MM.1S (cell line): Measurements from ENCODE around the gene ARMC8.

Experiments used
- DNase-seq: peaks from one replicate; pipeline ENCODE4 v3.0.0-alpha.2; 2015
- H2AFZ ChIP-seq: fragments of 300-600 bp; sonication (generic); 2 replicates; pipeline ENCODE4 v1.6.0; 2016; ENCODE audit warnings: antibody characterized with exemption, low read length
- H3F3A ChIP-seq: fragments of 300-600 bp; sonication (generic); 2 replicates; pipeline ENCODE4 v1.6.1; 2016; ENCODE audit warnings: mild to moderate bottlenecking, antibody characterized with exemption, low read length, moderate library complexity, mixed read lengths; ENCODE audit not compliant: insufficient read depth
- H3K27ac ChIP-seq: fragments of 300-600 bp; sonication (generic); 2 replicates; pipeline ENCODE4 v1.5.1; 2016; ENCODE audit warnings: mild to moderate bottlenecking, low read length
- H3K27me3 ChIP-seq: fragments of 300-600 bp; sonication (generic); replicated peaks from 2 replicates; pipeline ENCODE4 v1.6.0; 2016; ENCODE audit warnings: low read length; ENCODE audit not compliant: insufficient read depth
- H3K36me3 ChIP-seq: fragments of 300-600 bp; sonication (generic); replicated peaks from 2 replicates; pipeline ENCODE4 v1.6.1; 2016; ENCODE audit warnings: mild to moderate bottlenecking, low read length, mixed read lengths; ENCODE audit not compliant: insufficient read depth
- H3K4me1 ChIP-seq: fragments of 300-600 bp; sonication (generic); 2 replicates; pipeline ENCODE4 v1.6.1; 2016; ENCODE audit warnings: low read length, mixed read lengths
- H3K4me2 ChIP-seq: fragments of 300-600 bp; sonication (generic); 2 replicates; pipeline ENCODE4 v1.6.0; 2016; ENCODE audit warnings: low read depth, low read length
- H3K4me3 ChIP-seq: fragments of 300-600 bp; sonication (generic); 2 replicates; pipeline ENCODE4 v1.5.1; 2016; ENCODE audit warnings: low read length, mixed read lengths
- H3K79me2 ChIP-seq: fragments of 300-600 bp; sonication (generic); 2 replicates; pipeline ENCODE4 v1.6.1; 2016; ENCODE audit warnings: mixed run types, low read length, mixed read lengths
- H3K9ac ChIP-seq: fragments of 300-600 bp; sonication (generic); 2 replicates; pipeline ENCODE4 v1.6.1; 2016; ENCODE audit warnings: low read length, mixed read lengths
- H3K9me2 ChIP-seq: fragments of 300-600 bp; sonication (generic); replicated peaks from 2 replicates; pipeline ENCODE4 v1.6.1; 2016; ENCODE audit warnings: mild to moderate bottlenecking, low read length, mixed read lengths; ENCODE audit not compliant: insufficient read depth
- H3K9me3 ChIP-seq: fragments of 300-600 bp; sonication (generic); replicated peaks from 2 replicates; pipeline ENCODE4 v1.6.1; 2016; ENCODE audit warnings: mild to moderate bottlenecking, low read length, mixed read lengths; ENCODE audit not compliant: insufficient read depth
- H4K20me1 ChIP-seq: fragments of 300-600 bp; sonication (generic); 2 replicates; pipeline ENCODE4 v1.6.1; 2016; ENCODE audit warnings: mild to moderate bottlenecking, low read length, moderate library complexity, mixed read lengths; ENCODE audit not compliant: insufficient read depth
- EZH2 ChIP-seq: fragments of 300-600 bp; sonication (generic); optimal IDR thresholded peaks from 2 replicates; pipeline ENCODE3; 2017; ENCODE audit warnings: low read depth, mild to moderate bottlenecking, antibody characterized with exemption, low read length, mixed read lengths
- EZH2phosphoT487 ChIP-seq: fragments of 300-600 bp; sonication (generic); IDR thresholded peaks from 2 replicates; pipeline ENCODE4 v1.6.1; 2018; ENCODE audit warnings: antibody characterized with exemption, low read length
- TF ChIP-seq, protein P1 (sequence below): fragments of 300-600 bp; sonication (generic); IDR thresholded peaks from 2 replicates; pipeline ENCODE4 v1.5.1; 2016; ENCODE audit warnings: antibody characterized with exemption, low read length, mixed read lengths

Gene ARMC8

DNA sequence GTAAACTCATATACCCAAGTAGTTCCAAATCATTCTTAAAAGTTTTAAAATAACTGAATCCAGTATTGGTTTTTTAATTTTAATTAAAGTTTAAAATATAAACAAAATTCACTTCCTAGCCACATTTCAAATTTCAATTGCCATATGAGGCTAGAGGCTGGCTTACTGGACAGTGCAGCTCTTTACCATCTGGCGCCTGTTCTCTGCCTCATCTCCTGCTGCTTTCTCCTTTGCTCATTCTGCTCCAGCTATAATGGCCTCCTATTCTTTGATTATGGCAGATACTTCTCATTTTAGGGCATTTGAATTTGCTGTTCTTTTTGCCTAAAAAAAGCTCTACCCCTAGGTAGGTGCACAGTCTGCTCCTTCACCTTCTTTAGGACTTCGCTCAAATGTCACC lies 19.1 kb downstream of the ARMC8 start:
- Histone ChIP-seq H3K36me3 (no peaks in the 10 kb centered on the region), H3K9me2 (no peaks in the 10 kb centered on the region), H3K27me3 (no peaks in the 10 kb centered on the region), H2AFZ (no peak overlapping the region), H4K20me1 (peaks cover 5% of the 10 kb centered on the region), H3F3A (no peaks in the 10 kb centered on the region), H3K9me3 (no peaks in the 10 kb centered on the region), H3K4me3 (no peak overlapping the region), H3K79me2 (peaks cover 93% of the 10 kb centered on the region), H3K9ac (no peak overlapping the region), H3K27ac (no peak overlapping the region), H3K4me1 (no peaks in the 10 kb centered on the region), H3K4me2 (no peak overlapping the region)
- no peak for DNase-seq
- TF ChIP-seq EZH2phosphoT487, result no peak
- TF ChIP-seq, protein P1, sequence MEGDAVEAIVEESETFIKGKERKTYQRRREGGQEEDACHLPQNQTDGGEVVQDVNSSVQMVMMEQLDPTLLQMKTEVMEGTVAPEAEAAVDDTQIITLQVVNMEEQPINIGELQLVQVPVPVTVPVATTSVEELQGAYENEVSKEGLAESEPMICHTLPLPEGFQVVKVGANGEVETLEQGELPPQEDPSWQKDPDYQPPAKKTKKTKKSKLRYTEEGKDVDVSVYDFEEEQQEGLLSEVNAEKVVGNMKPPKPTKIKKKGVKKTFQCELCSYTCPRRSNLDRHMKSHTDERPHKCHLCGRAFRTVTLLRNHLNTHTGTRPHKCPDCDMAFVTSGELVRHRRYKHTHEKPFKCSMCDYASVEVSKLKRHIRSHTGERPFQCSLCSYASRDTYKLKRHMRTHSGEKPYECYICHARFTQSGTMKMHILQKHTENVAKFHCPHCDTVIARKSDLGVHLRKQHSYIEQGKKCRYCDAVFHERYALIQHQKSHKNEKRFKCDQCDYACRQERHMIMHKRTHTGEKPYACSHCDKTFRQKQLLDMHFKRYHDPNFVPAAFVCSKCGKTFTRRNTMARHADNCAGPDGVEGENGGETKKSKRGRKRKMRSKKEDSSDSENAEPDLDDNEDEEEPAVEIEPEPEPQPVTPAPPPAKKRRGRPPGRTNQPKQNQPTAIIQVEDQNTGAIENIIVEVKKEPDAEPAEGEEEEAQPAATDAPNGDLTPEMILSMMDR, result no peak
- no peak for TF ChIP-seq EZH2

DNA sequence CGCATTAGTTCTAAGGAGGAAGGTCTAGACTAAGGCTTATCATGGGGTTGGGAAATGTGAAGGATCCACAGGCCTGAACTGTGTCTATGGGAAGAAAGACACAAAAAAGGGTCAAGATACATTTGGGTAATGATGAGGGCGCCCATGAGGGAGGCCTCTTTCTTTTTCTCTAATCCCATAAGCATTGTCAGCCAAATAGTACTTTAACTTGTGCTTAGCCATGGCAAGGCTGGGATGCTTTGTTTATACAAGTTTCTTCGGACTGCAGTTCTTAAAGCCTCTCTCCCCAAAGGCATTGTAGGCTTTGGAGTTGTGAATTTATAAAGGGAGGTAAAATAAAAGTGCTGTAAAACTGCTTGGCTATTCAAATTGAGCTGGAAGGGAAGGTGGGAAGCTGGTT lies 23.4 kb downstream of the ARMC8 start:
- Histone ChIP-seq H3K79me2 (peaks cover 63% of the 10 kb centered on the region), H4K20me1 (no peaks in the 10 kb centered on the region; the same call in 1 of the 2 replicates), H2AFZ (no peak overlapping the region), H3K9me2 (no peaks in the 10 kb centered on the region), H3K27me3 (no peaks in the 10 kb centered on the region), H3K4me3 (no peak overlapping the region), H3F3A (no peaks in the 10 kb centered on the region), H3K9me3 (no peaks in the 10 kb centered on the region), H3K4me1 (no peaks in the 10 kb centered on the region), H3K4me2 (no peak overlapping the region), H3K9ac (no peak overlapping the region), H3K36me3 (no peaks in the 10 kb centered on the region), H3K27ac (no peak overlapping the region)
- TF ChIP-seq, protein P1, result no peak
- no peak for TF ChIP-seq EZH2
- DNase-seq, result no peak

DNA sequence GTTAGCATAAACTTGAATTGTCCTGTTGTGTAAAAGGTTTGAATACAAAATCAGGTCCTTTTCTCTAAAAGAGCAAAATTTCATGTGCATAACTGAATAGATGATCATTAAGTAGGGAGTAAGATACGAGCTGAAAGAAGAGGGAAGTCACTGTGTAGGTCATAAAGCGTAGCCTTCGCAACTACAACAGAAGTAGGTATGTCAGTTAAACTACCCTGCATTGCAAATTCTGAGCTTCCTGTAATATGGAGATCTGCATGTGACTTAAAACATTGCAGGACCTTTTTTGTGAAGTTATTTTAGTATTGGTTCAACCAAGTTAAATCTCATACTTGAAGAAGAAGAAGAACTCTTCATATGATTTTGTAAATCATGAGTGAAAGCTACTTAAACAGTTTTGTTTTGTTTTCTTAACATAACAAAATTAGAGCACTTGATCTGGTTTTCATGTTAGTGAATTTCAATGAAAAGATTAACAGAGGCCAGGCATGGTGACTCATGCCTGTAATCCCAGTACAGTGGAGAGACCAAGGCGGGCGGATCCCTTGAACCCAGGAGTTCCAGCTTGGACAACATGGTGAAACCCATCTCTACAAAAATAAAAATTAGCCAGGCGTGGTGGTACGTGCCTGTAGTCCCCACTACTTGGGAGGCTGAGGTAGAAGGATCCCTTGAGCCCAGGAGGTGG lies 26.4 kb downstream of the ARMC8 start:
- Histone ChIP-seq H3K9me2 (no peaks in the 10 kb centered on the region), H3K9ac (no peak overlapping the region), H3F3A (no peaks in the 10 kb centered on the region), H3K4me3 (no peak overlapping the region), H4K20me1 (no peaks in the 10 kb centered on the region), H3K4me1 (no peaks in the 10 kb centered on the region), H3K79me2 (peaks cover 37% of the 10 kb centered on the region), H2AFZ (no peak overlapping the region), H3K36me3 (no peaks in the 10 kb centered on the region), H3K27ac (no peak overlapping the region), H3K9me3 (no peaks in the 10 kb centered on the region), H3K27me3 (no peaks in the 10 kb centered on the region), H3K4me2 (no peak overlapping the region)
- TF ChIP-seq EZH2phosphoT487 (no peak), EZH2 (no peak)
- TF ChIP-seq, protein P1, result no peak
- no peak for DNase-seq
